H9 (cell line): ENCODE data around the gene OXSR1. TPM values are rescaled to one million over a fixed set of nuclear protein-coding genes. Genes with fewer than 3 reads are reported as not detected.

Experiments used
- DNase-seq: peaks from one replicate; pipeline ENCODE4 v3.0.0-alpha.2; 2017
- H2AFZ ChIP-seq: one replicate; pipeline ENCODE4 v1.6.1; 2013; ENCODE audit warnings: mild to moderate bottlenecking, low read length, control low read depth, moderate library complexity
- H2AK5ac ChIP-seq: 2 replicates; pipeline ENCODE4 v1.6.1; 2013; ENCODE audit warnings: low read length, control low read depth, mixed read lengths; ENCODE audit not compliant: insufficient read length
- H2BK120ac ChIP-seq: one replicate; pipeline ENCODE4 v1.6.1; 2013; ENCODE audit warnings: low read depth, mild to moderate bottlenecking, low read length, control low read depth, inconsistent platforms; ENCODE audit not compliant: poor library complexity, severe bottlenecking
- H2BK12ac ChIP-seq: 2 replicates; pipeline ENCODE4 v1.6.1; 2013; ENCODE audit warnings: low read length, control low read depth, mixed read lengths, low read depth; ENCODE audit not compliant: insufficient read length
- H2BK15ac ChIP-seq: 2 replicates; pipeline ENCODE4 v1.6.1; 2013; ENCODE audit warnings: low read depth, low read length, control low read depth
- H2BK20ac ChIP-seq: one replicate; pipeline ENCODE4 v1.6.1; 2013; ENCODE audit warnings: low read depth, mild to moderate bottlenecking, low read length, control low read depth, inconsistent platforms; ENCODE audit not compliant: poor library complexity, severe bottlenecking
- H2BK5ac ChIP-seq: 2 replicates; pipeline ENCODE4 v1.6.1; 2013; ENCODE audit warnings: low read length, control low read depth, mixed read lengths; ENCODE audit not compliant: insufficient read length
- H3K14ac ChIP-seq: 2 replicates; pipeline ENCODE4 v1.6.1; 2013; ENCODE audit warnings: low read length, control low read depth; ENCODE audit not compliant: insufficient read depth
- H3K18ac ChIP-seq: 2 replicates; pipeline ENCODE4 v1.6.1; 2013; ENCODE audit warnings: low read depth, mild to moderate bottlenecking, mixed read lengths, low read length, control low read depth; ENCODE audit not compliant: insufficient read length
- H3K23ac ChIP-seq: 2 replicates; pipeline ENCODE4 v1.6.1; 2013; ENCODE audit warnings: low read length, control low read depth, mixed read lengths, low read depth; ENCODE audit not compliant: insufficient read length
- H3K23me2 ChIP-seq: 2 replicates; pipeline ENCODE4 v1.6.1; 2013; ENCODE audit warnings: low read depth, mild to moderate bottlenecking, mixed read lengths, low read length, control low read depth; ENCODE audit not compliant: insufficient read length, poor library complexity, severe bottlenecking
- H3K27ac ChIP-seq: 2 replicates; pipeline ENCODE4 v1.5.1; 2013; ENCODE audit warnings: low read length, control low read depth, mixed read lengths, low read depth; ENCODE audit not compliant: insufficient read length
- H3K27me3 ChIP-seq: 2 replicates; pipeline ENCODE4 v1.6.1; 2013; ENCODE audit warnings: low read length, control low read depth, inconsistent platforms; ENCODE audit not compliant: insufficient read depth
- H3K4ac ChIP-seq: 2 replicates; pipeline ENCODE4 v1.6.1; 2013; ENCODE audit warnings: low read depth, mild to moderate bottlenecking, control low read depth, inconsistent platforms, low read length, moderate library complexity
- H3K4me1 ChIP-seq: 2 replicates; pipeline ENCODE4 v1.6.1; 2013; ENCODE audit warnings: low read length, control low read depth, inconsistent platforms; ENCODE audit not compliant: insufficient read depth
- H3K4me2 ChIP-seq: 2 replicates; pipeline ENCODE4 v1.6.1; 2013; ENCODE audit warnings: low read length, control low read depth, mixed read lengths; ENCODE audit not compliant: insufficient read length, insufficient read depth
- H3K56ac ChIP-seq: 2 replicates; pipeline ENCODE4 v1.6.1; 2013; ENCODE audit warnings: low read depth, mild to moderate bottlenecking, mixed read lengths, low read length, control low read depth; ENCODE audit not compliant: insufficient read length
- H3K79me1 ChIP-seq: 2 replicates; pipeline ENCODE4 v1.6.1; 2013; ENCODE audit warnings: low read depth, mild to moderate bottlenecking, moderate library complexity, low read length, control low read depth, inconsistent platforms; ENCODE audit not compliant: insufficient read depth, poor library complexity, severe bottlenecking
- H3K79me2 ChIP-seq: 2 replicates; pipeline ENCODE4 v1.6.1; 2013; ENCODE audit warnings: low read length, control low read depth, inconsistent platforms; ENCODE audit not compliant: insufficient read depth
- H3K9ac ChIP-seq: 2 replicates; pipeline ENCODE4 v1.6.1; 2013; ENCODE audit warnings: low read length, control low read depth, mixed read lengths; ENCODE audit not compliant: insufficient read length; ENCODE audit errors: extremely low read depth
- H3K9me3 ChIP-seq: one replicate; pipeline ENCODE4 v1.6.1; 2013; ENCODE audit warnings: low read depth, low read length, inconsistent platforms; ENCODE audit not compliant: control insufficient read depth
- H3T11ph ChIP-seq: one replicate; pipeline ENCODE4 v1.6.1; 2013; ENCODE audit warnings: mild to moderate bottlenecking, low read length, control low read depth, inconsistent platforms
- H4K20me1 ChIP-seq: one replicate; pipeline ENCODE4 v1.6.1; 2013; ENCODE audit not compliant: control insufficient read depth, insufficient read length, insufficient read depth
- H4K5ac ChIP-seq: 2 replicates; pipeline ENCODE4 v1.6.1; 2013; ENCODE audit warnings: low read depth, mild to moderate bottlenecking, mixed read lengths, low read length, control low read depth; ENCODE audit not compliant: insufficient read length
- H4K8ac ChIP-seq: replicated peaks from 2 replicates; pipeline ENCODE4 v1.6.1; 2013; ENCODE audit warnings: low read length, control low read depth, mixed read lengths, low read depth; ENCODE audit not compliant: insufficient read length
- H4K91ac ChIP-seq: 2 replicates; pipeline ENCODE4 v1.6.1; 2013; ENCODE audit warnings: low read depth, mild to moderate bottlenecking, moderate library complexity, mixed read lengths, low read length, control low read depth; ENCODE audit not compliant: insufficient read length
- H3K27ac Mint-ChIP-seq, 3 experiments: 2 replicates in 2 of 3; 3 replicates in 1 of 3; pipeline ENCODE4 v1.8.0; 2020 to 2021; ENCODE audit warnings: mixed read lengths in 3 of 3, mild to moderate bottlenecking in 1 of 3, moderate library complexity in 1 of 3
- H3K27me3 Mint-ChIP-seq: 2 replicates; pipeline ENCODE4 v1.8.0; 2021; ENCODE audit warnings: low read depth, mild to moderate bottlenecking, moderate library complexity, mixed read lengths
- H3K36me3 Mint-ChIP-seq, 3 experiments: 2 replicates in 2 of 3; 3 replicates in 1 of 3; pipeline ENCODE4 v1.8.0; 2020 to 2021; ENCODE audit warnings: low read depth in 3 of 3, mixed read lengths in 3 of 3; ENCODE audit not compliant: insufficient read depth in 1 of 3
- H3K4me1 Mint-ChIP-seq, 2 experiments: 2 replicates each; pipeline ENCODE4 v1.8.0; 2020; ENCODE audit warnings: mixed read lengths in 2 of 2
- H3K4me3 Mint-ChIP-seq, 2 experiments: 2 replicates in 1 of 2; 3 replicates in 1 of 2; pipeline ENCODE4 v1.8.0; 2020 to 2021; ENCODE audit warnings: mild to moderate bottlenecking in 2 of 2, mixed read lengths in 2 of 2, moderate library complexity in 1 of 2
- H3K9me3 Mint-ChIP-seq, 2 experiments: 2 replicates in 1 of 2; 3 replicates in 1 of 2; pipeline ENCODE4 v1.8.0; 2020; ENCODE audit warnings: mild to moderate bottlenecking in 2 of 2, mixed read lengths in 2 of 2, moderate library complexity in 1 of 2
- WGBS: extraction: QIAGEN DNeasy Blood & Tissue Kit; methylation state at CpG from one replicate; pipeline ENCODE4 v1.1.7; 2013; ENCODE audit warnings: missing lambda C conversion rate, low lambda C conversion rate, mixed read lengths; ENCODE audit not compliant: insufficient read length; ENCODE audit errors: extremely low coverage; 5-methylcytosine and 5-hydroxymethylcytosine counted together
- total RNA-seq: library from RNA; stranded (reverse); gene quantifications from 2 replicates; pipeline ENCODE4 v1.2.1, GENCODE V29; 2021
- TF ChIP-seq, protein P1 (sequence below): fragments of 200-600 bp; sonication (generic); conservative IDR thresholded peaks from 3 replicates; pipeline ENCODE4 v1.8.0; 2021; ENCODE audit warnings: antibody characterized with exemption, mild to moderate bottlenecking

The OXSR1 gene
- total RNA-seq, 1 experiment from 2014 or later = 54.1 TPM

DNA sequence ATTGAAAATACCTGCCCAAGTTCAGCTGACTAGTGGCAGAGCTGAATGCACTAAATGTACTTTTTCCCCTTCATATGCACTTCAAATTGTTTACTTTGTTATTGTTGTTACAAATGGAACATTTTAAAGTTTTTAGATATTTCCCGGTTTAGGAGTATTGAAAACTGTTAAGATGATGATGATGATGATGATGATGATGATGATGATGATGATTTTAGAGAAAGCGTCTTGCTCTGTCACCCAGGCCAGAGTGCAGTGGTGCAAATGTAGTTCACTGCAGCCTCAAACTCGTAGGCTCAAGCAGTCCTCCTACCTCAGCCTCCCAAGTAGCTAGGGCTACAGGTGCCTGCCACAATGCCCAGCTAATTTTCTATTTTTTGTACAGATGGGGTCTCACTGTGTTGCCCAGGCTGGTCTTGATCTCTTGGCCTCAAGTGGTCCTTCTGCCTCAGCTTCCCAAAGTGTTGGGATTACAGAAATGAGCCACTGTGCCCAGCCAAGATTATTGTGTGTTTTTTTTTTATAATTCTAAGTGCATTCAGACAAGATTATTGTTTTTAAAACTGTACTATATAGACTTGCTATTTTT lies 54.4 kb downstream of the OXSR1 start:
- Histone ChIP-seq H2AK5ac (no peak overlapping the region), H3K4ac (no peak overlapping the region), H2BK15ac (no peak overlapping the region), H3K9me3 (no peaks in the 10 kb centered on the region), H4K5ac (no peak overlapping the region), H3K4me2 (no peak overlapping the region), H3K14ac (no peak overlapping the region), H2BK120ac (no peak overlapping the region), H2BK12ac (no peak overlapping the region), H3K27ac (no peak overlapping the region), H3K79me1 (no peaks in the 10 kb centered on the region), H3K23me2 (no peaks in the 10 kb centered on the region), H3T11ph (no peak overlapping the region), H3K9ac (no peak overlapping the region), H4K91ac (no peak overlapping the region), H2AFZ (no peak overlapping the region), H3K23ac (no peak overlapping the region), H2BK5ac (no peak overlapping the region), H3K27me3 (no peaks in the 10 kb centered on the region), H2BK20ac (no peak overlapping the region), H3K79me2 (no peaks in the 10 kb centered on the region), H3K56ac (no peak overlapping the region), H4K20me1 (no peaks in the 10 kb centered on the region), H3K18ac (no peak overlapping the region), H4K8ac (no peak overlapping the region), H3K4me1 (no peaks in the 10 kb centered on the region)
- Mint-ChIP-seq H3K27ac (no peak overlapping the region; a peak in 1 of 7 replicates), H3K27me3 (no peaks in the 10 kb centered on the region), H3K4me3 (no peak overlapping the region), H3K4me1 (no peaks in the 10 kb centered on the region), H3K36me3 (peaks cover 11 to 43% (median 35%) of the 10 kb centered on the region in 3 experiments; a peak in 5 of 7 replicates), H3K9me3 (no peaks in the 10 kb centered on the region)
- WGBS = no CpG with 5 or more reads among the region's 3 CpGs
- DNase-seq = no peak
- TF ChIP-seq, protein P1, sequence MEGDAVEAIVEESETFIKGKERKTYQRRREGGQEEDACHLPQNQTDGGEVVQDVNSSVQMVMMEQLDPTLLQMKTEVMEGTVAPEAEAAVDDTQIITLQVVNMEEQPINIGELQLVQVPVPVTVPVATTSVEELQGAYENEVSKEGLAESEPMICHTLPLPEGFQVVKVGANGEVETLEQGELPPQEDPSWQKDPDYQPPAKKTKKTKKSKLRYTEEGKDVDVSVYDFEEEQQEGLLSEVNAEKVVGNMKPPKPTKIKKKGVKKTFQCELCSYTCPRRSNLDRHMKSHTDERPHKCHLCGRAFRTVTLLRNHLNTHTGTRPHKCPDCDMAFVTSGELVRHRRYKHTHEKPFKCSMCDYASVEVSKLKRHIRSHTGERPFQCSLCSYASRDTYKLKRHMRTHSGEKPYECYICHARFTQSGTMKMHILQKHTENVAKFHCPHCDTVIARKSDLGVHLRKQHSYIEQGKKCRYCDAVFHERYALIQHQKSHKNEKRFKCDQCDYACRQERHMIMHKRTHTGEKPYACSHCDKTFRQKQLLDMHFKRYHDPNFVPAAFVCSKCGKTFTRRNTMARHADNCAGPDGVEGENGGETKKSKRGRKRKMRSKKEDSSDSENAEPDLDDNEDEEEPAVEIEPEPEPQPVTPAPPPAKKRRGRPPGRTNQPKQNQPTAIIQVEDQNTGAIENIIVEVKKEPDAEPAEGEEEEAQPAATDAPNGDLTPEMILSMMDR = no peak
